HAP-1 (cell line): ENCODE measurements around the gene GIMAP1.
"Not testable (repeated sequence)": the region's sequence is repeated elsewhere in the genome, so short reads cannot be mapped to it uniquely, and the experiment has no call there.

Source experiments
- DNase-seq, 2 experiments: peaks; one replicate each; pipeline ENCODE4 v3.0.0-alpha.2; 2016 to 2020; ENCODE audit warnings: low spot score in 2 of 2
- H3K27me3 ChIP-seq: fragments of 250-450 bp; sonication (Bioruptor Pico); 2 replicates; pipeline ENCODE4 v1.5.1; 2020; ENCODE audit warnings: low read depth, mild to moderate bottlenecking, moderate library complexity
- H3K36me3 ChIP-seq: fragments of 250-450 bp; sonication (Bioruptor Pico); replicated peaks from 2 replicates; pipeline ENCODE4 v1.5.1; 2020; ENCODE audit warnings: mild to moderate bottlenecking
- H3K4me1 ChIP-seq: fragments of 250-450 bp; sonication (Bioruptor Pico); 2 replicates; pipeline ENCODE4 v1.5.1; 2020; ENCODE audit warnings: mild to moderate bottlenecking
- H3K4me3 ChIP-seq: fragments of 250-450 bp; sonication (Bioruptor Pico); 2 replicates; pipeline ENCODE4 v1.5.1; 2020; ENCODE audit warnings: mild to moderate bottlenecking, moderate library complexity
- H3K9me3 ChIP-seq: fragments of 250-450 bp; sonication (Bioruptor Pico); 2 replicates; pipeline ENCODE4 v1.5.1; 2020; ENCODE audit warnings: mild to moderate bottlenecking, moderate library complexity
- in situ Hi-C: fragments of 300-500 bp; cut with MboI; formaldehyde crosslinking; loops from 3 replicates; pipeline ENCODE4 v1.14.3; 2020; ENCODE audit warnings: low sequenced_read_pairs, inconsistent platforms, mixed read lengths

Gene GIMAP1

DNA sequence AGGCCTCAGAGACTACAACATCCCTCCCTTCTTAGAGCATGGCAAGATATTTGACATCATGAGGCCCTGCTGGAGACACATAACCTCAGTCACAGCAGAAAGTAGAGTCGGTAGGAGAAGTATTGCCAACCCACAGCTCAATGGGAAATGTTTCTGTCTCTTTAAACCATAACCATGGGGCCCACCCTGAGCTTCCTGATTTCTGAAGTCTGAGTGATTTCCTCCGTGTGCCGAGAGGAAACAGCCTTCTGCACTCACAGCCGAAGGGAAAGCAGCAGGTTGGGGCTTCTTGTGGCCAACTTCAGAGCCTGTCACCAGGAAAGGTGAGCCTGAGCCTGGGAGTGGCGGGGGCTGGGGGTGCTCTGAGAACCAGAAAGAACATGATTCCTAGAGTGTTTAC, at the start of gene GIMAP1:
TSS of gene GIMAP1 (plus strand) at position 246 of the 400 bp plus-strand sequence. CDS start 2,435 bp downstream, outside the sequence.
- no peak for DNase-seq

GRCh38 chr7:150668472-150668911, 47.9 kb upstream of the GIMAP1 start:
- DNase-seq, result no peak
- H3K4me3 ChIP-seq, result no peak overlapping the region
- H3K4me1 ChIP-seq, result no peaks in the 10 kb centered on the region
- no peaks in the 10 kb centered on the region for H3K36me3 ChIP-seq
- in situ Hi-C loops, result no loop called here
- no peaks in the 10 kb centered on the region for H3K9me3 ChIP-seq
- no peaks in the 10 kb centered on the region for H3K27me3 ChIP-seq

More for the DNA sequence above, at the start of gene GIMAP1:
- H3K9me3 ChIP-seq, result no peaks in the 10 kb centered on the region
- H3K36me3 ChIP-seq, result no peaks in the 10 kb centered on the region
- no peaks in the 10 kb centered on the region for H3K27me3 ChIP-seq
- in situ Hi-C loops, result no loop called here
- no peak within 1 kb of the TSS for H3K4me3 ChIP-seq
- H3K4me1 ChIP-seq, result no peaks in the 10 kb centered on the region

- Histone ChIP-seq H3K9me3 (no peaks in the 10 kb centered on the region), H3K27me3 (no peaks in the 10 kb centered on the region), H3K4me1 (no peaks in the 10 kb centered on the region), H3K4me3 (no peak overlapping the region), H3K36me3 (no peaks in the 10 kb centered on the region)
- in situ Hi-C loops, result no loop called here
- DNase-seq, result no peak
These were observed 47.4 kb upstream of the GIMAP1 start for GRCh38 chr7:150668977-150669376.

DNA sequence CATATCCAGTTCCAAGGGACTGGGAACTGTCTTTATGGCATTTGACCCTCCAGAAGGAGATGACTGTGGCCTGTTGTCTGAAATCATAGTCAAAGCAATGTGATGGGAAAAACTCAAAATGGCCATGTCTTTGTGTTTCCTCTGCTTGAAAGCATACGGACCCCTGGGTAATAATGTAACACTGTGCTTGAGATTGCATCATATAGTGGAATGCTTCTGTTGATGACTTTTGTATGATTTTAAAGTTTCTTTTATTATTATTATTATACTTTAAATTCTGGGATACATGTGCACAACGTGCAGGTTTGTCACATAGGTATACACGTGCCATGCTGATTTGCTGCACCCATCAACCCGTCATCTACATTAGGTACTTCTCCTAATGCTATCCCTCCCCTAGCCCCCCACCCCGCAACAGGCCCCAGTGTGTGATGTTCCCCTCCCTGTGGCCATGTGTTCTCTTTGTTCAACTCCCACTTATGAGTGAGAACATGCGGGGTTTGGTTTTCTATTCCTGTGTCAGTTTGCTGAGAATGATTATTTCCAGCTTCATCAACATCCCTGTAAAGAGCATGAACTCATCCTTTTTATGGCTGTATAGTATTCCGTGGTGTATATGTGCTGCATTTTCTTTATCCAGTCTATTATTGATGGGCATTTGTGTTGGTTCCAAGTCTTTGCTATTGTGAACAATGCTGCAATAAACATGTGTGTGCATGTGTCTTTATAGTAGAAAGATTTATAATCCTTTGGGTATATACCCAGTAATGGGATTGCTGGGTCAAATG, 44.4 kb upstream of the GIMAP1 start:
- in situ Hi-C loops, H3K27me3 ChIP-seq, H3K36me3 ChIP-seq, H3K4me3 ChIP-seq, H3K4me1 ChIP-seq, H3K9me3 ChIP-seq, DNase-seq: not testable (repeated sequence)

GRCh38 chr7:150675714-150676113, 40.7 kb upstream of the GIMAP1 start:
- Histone ChIP-seq H3K36me3 (no peaks in the 10 kb centered on the region), H3K4me1 (no peaks in the 10 kb centered on the region), H3K27me3 (no peaks in the 10 kb centered on the region), H3K9me3 (no peaks in the 10 kb centered on the region), H3K4me3 (no peak overlapping the region)
- in situ Hi-C loops, result no loop called here
- DNase-seq, result no peak

GRCh38 chr7:150676276-150676675, 40.1 kb upstream of the GIMAP1 start:
- H3K4me3 ChIP-seq, H3K36me3 ChIP-seq, DNase-seq, in situ Hi-C loops, H3K4me1 ChIP-seq, H3K9me3 ChIP-seq, H3K27me3 ChIP-seq: not testable (repeated sequence)

- H3K9me3 ChIP-seq, H3K36me3 ChIP-seq, H3K4me1 ChIP-seq, H3K27me3 ChIP-seq, in situ Hi-C loops, H3K4me3 ChIP-seq, DNase-seq: not testable (repeated sequence)
These were observed 39.6 kb upstream of the GIMAP1 start for GRCh38 chr7:150676854-150677253.

DNA sequence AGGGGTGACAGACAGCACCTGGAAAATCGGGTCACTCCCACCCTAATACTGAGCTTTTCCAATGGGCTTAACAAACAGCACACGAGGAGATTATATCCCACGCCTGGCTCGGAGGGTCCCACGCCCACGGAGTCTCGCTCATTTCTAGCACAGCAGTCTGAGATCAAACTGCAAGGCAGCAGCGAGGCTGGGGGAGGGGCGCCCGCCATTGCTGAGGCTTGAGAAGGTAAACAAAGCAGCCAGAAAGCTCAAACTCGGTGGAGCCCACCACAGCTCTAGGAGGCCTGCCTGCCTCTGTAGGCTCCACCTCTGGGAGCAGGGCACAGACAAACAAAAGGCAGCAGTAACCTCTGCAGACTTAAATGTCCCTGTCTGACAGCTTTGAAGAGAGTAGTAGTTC, 37.8 kb upstream of the GIMAP1 start:
- DNase-seq, H3K9me3 ChIP-seq, H3K27me3 ChIP-seq, H3K4me1 ChIP-seq, H3K36me3 ChIP-seq, in situ Hi-C loops, H3K4me3 ChIP-seq: not testable (repeated sequence)

GRCh38 chr7:150680364-150680763, 36.0 kb upstream of the GIMAP1 start:
- not testable (repeated sequence) for H3K4me3 ChIP-seq

GRCh38 chr7:150685219-150686029, 31.0 kb upstream of the GIMAP1 start, which contains the start of gene GIMAP2:
Gene GIMAP2 (plus strand): TSS chr7:150685706. CDS start chr7:150687060, 1,354 bp downstream.
- no peak for DNase-seq
- H3K9me3 ChIP-seq, result no peaks in the 10 kb centered on the region
- H3K27me3 ChIP-seq, result no peaks in the 10 kb centered on the region
- no peak within 1 kb of the TSS for H3K4me3 ChIP-seq
- H3K4me1 ChIP-seq, result no peaks in the 10 kb centered on the region
- in situ Hi-C loops, result no loop called here
- no peaks in the 10 kb centered on the region for H3K36me3 ChIP-seq

More at GRCh38 chr7:150680364-150680763, 36.0 kb upstream of the GIMAP1 start:
- in situ Hi-C loops, H3K36me3 ChIP-seq, H3K9me3 ChIP-seq, DNase-seq, H3K27me3 ChIP-seq, H3K4me1 ChIP-seq: not testable (repeated sequence)

DNA sequence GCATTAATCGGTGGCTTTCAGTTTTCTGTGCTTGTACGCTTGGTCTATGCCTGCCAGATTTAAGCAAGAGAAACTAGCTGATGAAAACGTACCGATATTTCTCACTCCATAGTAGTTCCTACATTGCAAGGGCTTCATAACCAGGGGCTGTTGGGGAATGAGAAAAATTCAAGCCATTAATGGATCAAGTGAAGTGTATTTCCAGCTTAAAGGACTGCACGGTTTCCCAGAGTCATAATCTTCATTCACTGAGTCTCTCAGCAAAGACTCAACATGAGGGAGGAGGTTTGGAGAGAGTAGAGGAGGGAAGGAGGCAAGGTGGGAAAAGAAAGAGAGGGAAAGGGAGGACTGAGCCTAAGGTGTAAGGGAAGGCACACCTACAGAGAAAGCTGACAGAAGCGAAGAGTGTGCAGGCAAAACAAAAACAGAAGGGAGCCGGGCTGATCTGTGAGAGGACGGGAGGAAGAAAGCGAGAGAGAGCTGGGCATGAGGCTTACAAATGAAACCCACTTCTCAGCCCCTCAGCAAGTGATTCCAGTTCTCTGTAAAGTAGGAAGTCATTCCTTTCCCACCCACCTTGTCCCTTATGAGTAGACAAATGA, 30.3 kb upstream of the GIMAP1 start:
- in situ Hi-C loops, result no loop called here
- no peak overlapping the region for H3K4me3 ChIP-seq
- no peaks in the 10 kb centered on the region for H3K4me1 ChIP-seq
- DNase-seq, result no peak
- H3K36me3 ChIP-seq, result no peaks in the 10 kb centered on the region
- no peaks in the 10 kb centered on the region for H3K27me3 ChIP-seq
- no peaks in the 10 kb centered on the region for H3K9me3 ChIP-seq

GRCh38 chr7:150688630-150689029, 27.8 kb upstream of the GIMAP1 start:
- Histone ChIP-seq H3K27me3 (0 out of 2 replicates have a peak, but pooled peaks cover 3% of the 10 kb centered on the region), H3K4me1 (no peaks in the 10 kb centered on the region), H3K4me3 (no peak overlapping the region), H3K9me3 (no peaks in the 10 kb centered on the region), H3K36me3 (no peaks in the 10 kb centered on the region)
- in situ Hi-C loops, result no loop called here
- no peak for DNase-seq

GRCh38 chr7:150695654-150696053, 20.8 kb upstream of the GIMAP1 start:
- Histone ChIP-seq H3K9me3 (no peaks in the 10 kb centered on the region), H3K27me3 (0 out of 2 replicates have a peak, but pooled peaks cover 3% of the 10 kb centered on the region), H3K4me1 (no peaks in the 10 kb centered on the region), H3K4me3 (no peak overlapping the region), H3K36me3 (no peaks in the 10 kb centered on the region)
- DNase-seq, result no peak
- in situ Hi-C loops, result no loop called here

- in situ Hi-C loops, result no loop called here
- no peak for DNase-seq
- no peaks in the 10 kb centered on the region for H3K4me1 ChIP-seq
- H3K9me3 ChIP-seq, result no peaks in the 10 kb centered on the region
- H3K36me3 ChIP-seq, result no peaks in the 10 kb centered on the region
- H3K4me3 ChIP-seq, result no peak overlapping the region
- no peaks in the 10 kb centered on the region for H3K27me3 ChIP-seq
These were observed 13.2 kb upstream of the GIMAP1 start for GRCh38 chr7:150703209-150703608.
